Measurements from ENCODE around the gene KIF19. TPM values are rescaled to one million over a fixed set of nuclear protein-coding genes. Genes with fewer than 3 reads are reported as not detected.

Gene KIF19
- total and polyA plus RNA-seq, 12 donors = 0.07 to 1.5 (median 0.27) TPM

DNA sequence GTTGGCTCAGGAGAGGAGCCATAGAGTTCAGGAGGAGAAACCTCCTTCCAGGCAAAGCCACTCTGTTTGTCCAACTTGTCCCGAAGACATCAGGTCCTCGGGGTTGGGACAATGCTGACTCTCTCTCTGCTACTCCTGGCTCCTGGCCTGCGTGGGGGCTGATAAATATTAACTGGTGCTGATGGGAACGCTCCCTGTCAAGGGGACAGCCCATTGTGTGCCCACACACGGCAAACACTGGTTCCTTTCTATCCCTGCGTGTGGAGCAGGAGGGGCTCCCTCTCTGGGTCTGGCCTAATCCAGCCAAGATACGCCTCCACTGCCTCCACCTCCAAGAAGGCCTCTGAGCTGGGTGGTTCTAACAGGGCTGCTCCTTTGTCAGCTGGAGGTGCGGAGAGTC lies 4.4 kb downstream of the KIF19 start:
- H3K4me3 ChIP-seq = no peak overlapping the region
- TF ChIP-seq, protein P1, sequence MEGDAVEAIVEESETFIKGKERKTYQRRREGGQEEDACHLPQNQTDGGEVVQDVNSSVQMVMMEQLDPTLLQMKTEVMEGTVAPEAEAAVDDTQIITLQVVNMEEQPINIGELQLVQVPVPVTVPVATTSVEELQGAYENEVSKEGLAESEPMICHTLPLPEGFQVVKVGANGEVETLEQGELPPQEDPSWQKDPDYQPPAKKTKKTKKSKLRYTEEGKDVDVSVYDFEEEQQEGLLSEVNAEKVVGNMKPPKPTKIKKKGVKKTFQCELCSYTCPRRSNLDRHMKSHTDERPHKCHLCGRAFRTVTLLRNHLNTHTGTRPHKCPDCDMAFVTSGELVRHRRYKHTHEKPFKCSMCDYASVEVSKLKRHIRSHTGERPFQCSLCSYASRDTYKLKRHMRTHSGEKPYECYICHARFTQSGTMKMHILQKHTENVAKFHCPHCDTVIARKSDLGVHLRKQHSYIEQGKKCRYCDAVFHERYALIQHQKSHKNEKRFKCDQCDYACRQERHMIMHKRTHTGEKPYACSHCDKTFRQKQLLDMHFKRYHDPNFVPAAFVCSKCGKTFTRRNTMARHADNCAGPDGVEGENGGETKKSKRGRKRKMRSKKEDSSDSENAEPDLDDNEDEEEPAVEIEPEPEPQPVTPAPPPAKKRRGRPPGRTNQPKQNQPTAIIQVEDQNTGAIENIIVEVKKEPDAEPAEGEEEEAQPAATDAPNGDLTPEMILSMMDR (IDR thresholded peaks at IDR 0.05) = no peak
- no peak for DNase-seq
- H3K36me3 ChIP-seq = no peaks in the 10 kb centered on the region
- no peak for ATAC-seq
- peaks cover 7 to 16% (median 14%) of the 10 kb centered on the region in 9 donors for H3K4me1 ChIP-seq
- H3K9me3 ChIP-seq = peaks cover 0 to 6% (median 0%) of the 10 kb centered on the region in 11 donors
- intact Hi-C loops (cut with DNase I) = no loop called here
- WGBS, 2 donors = 73 to 83% methylated on average over 8 of the region's 8 CpGs
- H3K27ac ChIP-seq = no peak overlapping the region
- peaks cover 0 to 18% (median 0%) of the 10 kb centered on the region in 7 donors for H3K27me3 ChIP-seq

DNA sequence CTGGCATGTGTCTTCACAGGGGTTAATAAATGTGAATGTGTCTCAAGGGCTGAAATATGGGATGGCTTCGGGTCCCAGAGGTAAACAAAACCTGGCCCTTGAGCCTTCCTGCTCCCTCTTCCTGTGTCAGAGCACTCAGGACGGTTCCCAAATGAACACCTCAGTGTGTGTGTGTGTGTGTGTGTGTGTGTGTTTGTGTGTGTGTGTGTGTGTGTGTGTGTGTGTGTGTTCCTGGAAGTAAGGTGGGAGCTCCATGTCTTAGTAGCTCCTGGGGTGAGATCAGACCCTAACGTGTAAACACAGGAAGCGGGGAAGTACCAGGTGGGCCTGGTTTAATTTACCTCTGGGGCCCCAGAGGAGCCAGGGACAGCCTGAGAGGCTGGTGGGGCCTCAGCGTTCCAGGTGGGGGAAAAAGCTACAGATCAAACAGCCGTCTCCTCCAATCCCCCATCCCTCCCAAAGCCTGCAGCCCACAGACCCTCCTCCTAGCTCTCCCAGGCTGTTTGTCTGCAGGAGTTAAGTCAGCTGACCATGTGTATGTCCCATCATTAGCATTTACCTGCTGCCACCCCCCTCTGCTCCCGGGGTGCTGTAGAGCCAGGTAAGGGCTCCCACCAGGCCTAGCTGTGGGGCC lies 6.1 kb downstream of the KIF19 start:
- TF ChIP-seq, protein P1 (IDR thresholded peaks at IDR 0.05) = no peak
- H3K27me3 ChIP-seq = peaks cover 0 to 11% (median 0%) of the 10 kb centered on the region in 7 donors
- no peak overlapping the region for H3K4me3 ChIP-seq
- H3K4me1 ChIP-seq = peaks cover 0 to under 1% (median 0%) of the 10 kb centered on the region in 9 donors
- intact Hi-C loops (cut with DNase I) = no loop called here
- no peak overlapping the region for H3K27ac ChIP-seq
- 73 to 79% methylated on average over 7 of the region's 7 CpGs for WGBS, 2 donors
- ATAC-seq (no peak), DNase-seq (no peak)
- no peaks in the 10 kb centered on the region for H3K36me3 ChIP-seq
- H3K9me3 ChIP-seq = peaks cover 0 to 6% (median 0%) of the 10 kb centered on the region in 11 donors

DNA sequence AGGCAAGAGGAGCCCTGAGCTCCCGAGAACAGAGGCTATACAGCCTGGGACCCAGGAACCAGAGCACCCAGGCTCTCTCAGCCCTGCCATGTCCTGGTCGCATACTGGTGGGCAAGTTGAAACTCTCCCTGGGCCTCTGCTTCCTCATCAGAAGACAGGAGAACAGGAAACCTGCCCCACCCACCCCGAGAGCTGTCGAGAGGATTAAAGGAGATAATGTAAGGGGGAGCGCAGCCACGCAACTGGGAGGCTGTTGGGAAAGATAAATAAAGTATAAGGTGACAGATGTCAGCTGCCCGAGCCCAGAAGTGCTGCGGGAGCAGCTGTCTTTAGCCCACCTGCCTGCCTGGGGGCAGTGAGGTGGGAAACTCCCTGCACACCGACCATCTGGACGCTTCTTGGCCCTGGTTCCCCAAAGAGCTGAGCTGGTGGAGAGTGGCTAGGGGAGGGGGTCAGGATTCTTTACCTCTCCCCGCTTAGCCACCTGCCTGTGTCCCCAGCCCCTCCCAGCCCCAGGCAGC lies 6.8 kb downstream of the KIF19 start:
- intact Hi-C loops (cut with DNase I) = no loop called here
- DNase-seq (no peak), ATAC-seq (no peak)
- Histone ChIP-seq H3K27ac (no peak overlapping the region), H3K9me3 (peaks cover 0 to 6% (median 0%) of the 10 kb centered on the region in 11 donors), H3K36me3 (no peaks in the 10 kb centered on the region), H3K4me1 (no peaks in the 10 kb centered on the region), H3K27me3 (peaks cover 0 to 11% (median 0%) of the 10 kb centered on the region in 7 donors), H3K4me3 (no peak overlapping the region)
- TF ChIP-seq, protein P1 (IDR thresholded peaks at IDR 0.05) = no peak
- WGBS, 2 donors = 46 to 50% methylated on average over 11 of the region's 11 CpGs

DNA sequence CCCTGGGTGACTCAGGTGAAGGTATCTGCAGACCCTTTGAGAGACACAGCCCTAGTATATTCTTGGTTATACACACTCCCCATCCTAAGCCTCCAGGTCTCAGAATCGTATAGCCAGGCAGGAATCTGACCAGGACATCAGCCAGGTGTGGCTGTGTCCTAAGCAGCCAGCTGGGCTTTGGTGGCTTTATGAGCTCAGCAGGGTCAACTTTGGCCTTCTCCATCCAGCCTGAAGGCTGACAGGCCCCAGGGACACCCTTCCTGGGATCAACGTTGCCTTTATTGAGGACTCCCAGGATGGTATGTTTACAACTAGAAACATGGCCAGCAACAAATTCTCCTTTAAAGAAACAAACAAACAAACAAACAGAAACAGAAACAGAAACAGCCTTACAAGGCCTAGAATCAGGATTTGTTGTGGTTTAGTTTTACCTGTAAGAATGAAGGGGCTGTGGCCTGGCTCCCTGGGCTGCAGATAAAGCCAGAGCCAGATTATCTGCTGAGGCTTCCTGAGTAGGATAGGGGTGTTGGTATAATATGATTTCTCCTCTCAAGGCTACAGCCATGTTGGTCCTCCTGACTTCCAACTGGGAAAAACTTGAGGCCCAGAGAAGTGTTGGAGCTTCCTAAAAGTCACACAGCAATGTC lies 8.5 kb downstream of the KIF19 start:
- peaks cover 0 to 11% (median 0%) of the 10 kb centered on the region in 7 donors for H3K27me3 ChIP-seq
- DNase-seq = no peak
- WGBS, 2 donors = 88 to 90% methylated on average over 2 of the region's 2 CpGs
- no peak overlapping the region for H3K4me3 ChIP-seq
- TF ChIP-seq, protein P1 (IDR thresholded peaks at IDR 0.05) = no peak
- no peaks in the 10 kb centered on the region for H3K36me3 ChIP-seq
- ATAC-seq = no peak
- H3K27ac ChIP-seq = no peak overlapping the region
- intact Hi-C loops (cut with DNase I) = no loop called here
- peaks cover 0 to 6% (median 0%) of the 10 kb centered on the region in 11 donors for H3K9me3 ChIP-seq
- H3K4me1 ChIP-seq = no peaks in the 10 kb centered on the region
